Hair follicular keratinocyte (primary cell): ENCODE measurements around the gene HOXB8. TPM values are rescaled to one million over a fixed set of nuclear protein-coding genes. Genes with fewer than 3 reads are reported as not detected.

Experiments used
- total RNA-seq: library from RNA; depleted of rRNA; stranded (reverse); fragments of >200 nt; gene quantifications from 2 replicates; pipeline ENCODE4 v1.2.3, GENCODE V29; 2015

HOXB8 gene
- total RNA-seq = not detected in 2 replicates

DNA sequence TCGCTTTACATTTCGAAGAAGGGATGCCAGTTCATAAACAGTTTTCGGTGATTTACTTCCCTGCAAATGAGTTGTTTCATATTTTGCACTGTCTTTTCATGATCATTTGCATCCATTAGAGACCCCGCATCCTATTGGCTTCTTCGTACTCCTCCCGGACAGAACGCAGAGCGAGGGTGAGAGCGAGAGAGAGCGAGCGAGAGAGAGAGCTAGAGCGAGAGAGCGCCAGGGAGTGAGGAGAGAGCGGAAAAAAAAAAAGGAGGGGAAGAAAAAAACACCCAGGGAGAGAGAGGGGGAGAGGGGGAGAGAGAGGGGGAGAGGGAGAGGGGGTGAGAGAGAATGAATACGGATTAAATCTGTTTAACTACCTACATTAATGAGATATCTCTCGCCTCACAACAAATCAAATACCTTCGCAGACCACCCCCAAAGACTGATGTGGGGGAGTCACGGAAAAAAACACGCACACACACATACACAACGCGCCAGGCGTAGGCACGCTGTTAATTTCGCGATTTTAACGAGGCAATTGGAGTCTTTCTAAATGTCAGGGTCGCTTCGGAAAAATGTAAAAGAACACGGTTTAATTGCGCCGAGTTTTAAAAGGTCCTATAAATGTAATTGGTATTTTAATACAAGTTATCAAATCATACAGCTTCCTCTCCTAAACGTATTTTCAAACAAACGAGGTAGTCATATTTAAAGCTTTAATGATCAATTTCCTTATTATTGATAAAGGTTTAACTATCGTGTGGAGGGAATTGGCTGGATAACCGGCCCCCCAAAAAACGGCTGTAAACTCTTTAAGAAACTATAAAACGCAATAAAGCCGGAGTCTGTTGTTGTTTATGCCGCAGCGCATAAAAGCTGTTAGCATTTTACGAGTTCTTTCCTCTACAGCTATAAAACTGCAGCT lies at the start of gene HOXB8:
Gene HOXB8 (minus strand): TSS at position 246 of the 916 bp plus-strand sequence. CDS start 588 bp downstream, outside the sequence.

DNA sequence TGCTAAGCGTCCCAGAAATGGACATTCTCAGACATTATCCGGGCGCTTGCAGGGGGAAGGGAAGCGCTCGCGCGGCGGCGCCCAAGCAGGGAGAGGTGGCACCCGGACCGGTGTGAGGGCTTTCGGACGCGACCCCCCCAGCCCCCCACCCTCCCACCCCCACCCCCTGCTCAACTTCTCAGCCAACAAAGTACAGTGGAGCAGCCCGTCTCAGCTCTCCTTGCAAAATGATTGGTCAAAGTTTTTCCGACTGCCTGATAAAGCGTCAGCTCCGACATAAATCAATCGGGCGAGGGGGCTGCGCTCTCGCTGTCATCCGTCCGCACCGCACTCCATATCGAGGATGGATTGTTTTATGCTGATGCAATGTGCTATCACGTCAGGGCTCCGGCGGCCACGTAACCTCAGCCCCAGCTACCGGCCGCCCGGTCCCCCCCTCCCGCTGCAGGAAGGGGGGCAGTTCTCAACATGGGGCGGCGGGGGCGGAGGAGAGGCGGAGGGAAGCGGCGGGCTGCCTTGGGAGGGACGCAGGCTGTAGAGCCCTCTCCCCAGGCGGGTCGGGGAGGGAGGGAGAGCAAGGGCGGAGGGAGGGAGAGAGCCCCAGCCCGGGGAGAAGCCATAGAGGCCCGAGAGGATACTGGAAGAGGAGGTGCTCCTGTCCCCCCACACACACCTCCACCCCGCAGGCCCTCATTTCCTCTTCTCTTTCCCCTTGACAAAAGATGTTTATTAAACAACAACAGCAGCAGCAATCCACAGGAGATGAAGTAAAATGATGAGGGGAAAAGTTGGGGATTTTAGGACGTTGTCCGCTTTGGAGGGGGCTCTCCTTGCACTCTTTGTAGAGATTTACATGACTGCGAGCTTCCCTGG lies 11.4 kb upstream of the HOXB8 start, which contains the start of gene HOXB9:
Gene HOXB9 (minus strand): TSS at position 114 of the 873 bp plus-strand sequence. CDS start 89 bp downstream, at position 25.

DNA sequence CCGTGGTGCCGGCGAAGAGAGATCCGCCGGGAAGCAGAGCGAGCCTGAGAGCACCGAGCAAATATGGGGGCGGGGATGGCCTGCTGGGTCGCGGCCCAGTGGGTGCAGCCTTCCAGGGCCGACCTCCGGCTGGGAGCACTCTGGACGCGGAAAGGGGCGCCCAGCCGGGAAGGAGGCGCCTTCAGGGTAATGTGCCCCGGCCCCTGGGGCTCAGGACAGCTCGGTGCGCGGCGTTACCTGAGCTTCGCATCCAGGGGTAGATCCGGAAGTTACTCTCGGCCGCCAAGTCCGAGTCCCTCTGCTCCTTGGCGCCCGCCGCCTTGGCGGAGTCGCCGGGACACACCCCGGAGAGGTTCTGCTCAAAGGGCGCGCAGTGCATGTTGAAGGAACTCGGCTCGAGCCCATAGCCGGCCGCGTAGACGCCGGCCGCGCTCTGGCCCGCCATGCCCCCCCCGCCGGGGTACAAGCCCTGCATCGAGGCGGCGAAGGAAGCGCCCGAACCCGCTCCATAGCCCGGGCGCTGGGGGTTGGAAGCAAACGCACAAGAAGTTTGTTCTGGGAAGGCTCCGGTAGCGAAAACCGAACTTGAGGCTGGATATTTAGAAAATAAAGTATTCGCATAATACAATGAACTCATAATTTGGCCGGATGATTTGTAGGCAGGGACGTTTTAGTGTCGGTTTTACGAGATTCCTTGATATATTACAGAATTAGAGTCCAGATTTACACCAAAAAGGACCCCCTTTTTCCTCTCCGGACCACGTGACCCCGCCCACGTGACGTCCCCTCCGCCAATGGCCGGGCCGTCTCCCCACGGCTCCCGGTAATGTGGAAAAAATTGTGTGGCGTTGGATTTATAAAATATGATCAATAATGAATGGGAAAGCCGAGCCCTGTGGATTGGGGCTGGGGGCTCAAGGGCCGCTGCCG lies 4.5 kb downstream of the HOXB8 start, which contains the start of gene HOXB7:
Gene HOXB7 (minus strand): TSS at position 736 of the 930 bp plus-strand sequence. CDS start 99 bp downstream, at position 637.

DNA sequence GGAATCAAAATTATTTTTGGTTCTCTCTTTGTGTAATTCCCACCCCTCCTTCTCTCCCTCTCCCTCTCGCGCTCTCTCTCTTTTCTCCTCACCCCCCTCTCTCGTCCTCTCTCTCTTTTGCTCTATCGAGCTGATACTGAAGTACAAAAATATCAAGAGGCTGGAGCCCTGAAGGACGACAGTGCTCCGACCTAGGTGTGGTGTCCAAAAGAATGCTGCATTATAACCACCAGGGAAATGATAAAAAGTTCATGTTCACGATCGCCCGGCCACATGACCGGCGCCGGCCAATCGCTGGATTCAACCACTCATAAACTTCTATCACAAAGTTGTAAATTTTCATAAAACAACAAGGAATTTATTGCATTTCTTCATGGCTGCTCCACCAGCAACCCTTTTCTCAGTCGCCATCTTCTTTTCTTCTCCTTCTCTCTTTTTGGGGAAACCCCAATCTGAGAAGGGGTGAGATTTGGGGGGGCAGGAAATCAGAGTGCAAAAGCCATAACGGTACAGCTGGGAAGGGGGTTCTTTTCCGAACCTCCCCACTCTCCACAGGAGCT lies 10.2 kb downstream of the HOXB8 start, which contains the start of gene HOXB6:
Gene HOXB6 (minus strand): TSS at position 217 of the 560 bp plus-strand sequence. CDS start 6,836 bp downstream, outside the sequence.

DNA sequence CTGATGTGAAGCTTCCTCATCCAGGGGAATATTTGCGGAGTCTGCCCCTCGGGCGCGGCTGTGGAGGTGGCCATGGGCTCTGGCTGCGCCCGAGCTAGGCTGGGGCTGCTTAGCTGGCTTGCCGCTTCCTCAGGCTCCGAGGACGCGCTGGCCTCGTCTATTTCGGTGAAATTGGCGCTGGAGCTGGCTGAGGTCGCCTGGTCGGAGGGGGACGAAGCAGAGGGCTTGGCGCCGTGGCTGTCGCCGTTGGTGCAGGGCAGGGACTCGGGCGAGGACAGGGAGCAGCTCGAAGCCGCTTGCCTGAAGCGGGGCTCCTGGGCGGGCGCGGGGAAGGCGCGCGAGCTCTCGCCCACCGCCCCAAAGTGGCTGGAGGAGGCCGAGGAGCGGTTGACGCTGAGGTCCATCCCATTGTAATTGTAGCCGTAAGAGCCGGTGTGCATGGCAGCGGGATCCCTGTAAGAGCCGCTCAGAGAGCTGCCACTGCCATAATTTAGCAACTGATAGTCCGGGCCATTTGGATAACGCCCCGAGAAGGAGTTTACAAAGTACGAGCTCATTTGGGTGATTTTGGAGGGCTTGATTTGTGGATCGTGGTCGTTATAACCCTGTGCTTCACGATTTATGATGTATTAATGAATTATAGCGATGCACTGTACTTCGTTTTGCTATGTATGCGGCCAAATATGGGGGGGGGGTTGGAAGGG lies 21.8 kb downstream of the HOXB8 start, which contains the start of gene HOXB5:
Gene HOXB5 (minus strand): TSS at position 654 of the 704 bp plus-strand sequence. CDS start 97 bp downstream, at position 557.

DNA sequence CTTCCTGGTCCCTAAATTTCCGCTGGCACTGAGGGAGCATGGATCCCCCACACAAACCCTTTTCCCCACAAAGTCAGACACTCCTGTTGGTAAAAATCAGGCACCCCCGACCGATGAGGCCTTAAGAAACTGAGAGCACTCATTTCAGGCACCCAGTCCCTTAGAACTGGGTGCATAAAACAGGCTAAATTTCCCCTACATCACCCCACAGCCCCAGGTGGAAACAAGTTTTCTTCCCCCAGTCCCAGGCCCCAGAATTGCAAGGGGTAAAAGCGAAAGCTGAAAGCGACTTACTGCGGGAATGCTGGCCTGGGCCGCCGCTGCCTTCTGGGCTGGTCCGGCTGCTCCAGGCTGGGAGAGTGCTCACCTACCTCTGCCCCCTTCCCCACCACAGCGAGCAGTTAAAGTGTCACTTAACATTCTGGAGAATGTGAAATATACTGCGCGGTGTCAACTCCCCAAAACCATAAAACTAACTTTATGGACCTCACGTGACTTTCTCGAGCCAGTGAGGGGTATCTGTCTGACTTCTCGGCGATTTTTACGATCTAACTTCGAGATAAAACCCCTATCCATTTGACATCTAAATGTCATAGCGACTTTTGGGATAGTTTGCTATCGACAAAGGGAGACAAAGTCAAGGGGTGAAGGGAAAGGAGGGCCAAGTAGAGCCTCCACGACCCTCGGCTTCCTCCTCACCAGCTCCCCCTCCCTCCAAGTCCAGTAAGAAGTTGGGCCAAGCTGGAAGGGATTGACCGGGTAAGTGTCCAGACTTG lies 25.1 kb downstream of the HOXB8 start, which contains the start of gene HOXB3:
Gene HOXB3 (minus strand): TSS at position 411 of the 776 bp plus-strand sequence. CDS start 37,767 bp downstream, outside the sequence.

DNA sequence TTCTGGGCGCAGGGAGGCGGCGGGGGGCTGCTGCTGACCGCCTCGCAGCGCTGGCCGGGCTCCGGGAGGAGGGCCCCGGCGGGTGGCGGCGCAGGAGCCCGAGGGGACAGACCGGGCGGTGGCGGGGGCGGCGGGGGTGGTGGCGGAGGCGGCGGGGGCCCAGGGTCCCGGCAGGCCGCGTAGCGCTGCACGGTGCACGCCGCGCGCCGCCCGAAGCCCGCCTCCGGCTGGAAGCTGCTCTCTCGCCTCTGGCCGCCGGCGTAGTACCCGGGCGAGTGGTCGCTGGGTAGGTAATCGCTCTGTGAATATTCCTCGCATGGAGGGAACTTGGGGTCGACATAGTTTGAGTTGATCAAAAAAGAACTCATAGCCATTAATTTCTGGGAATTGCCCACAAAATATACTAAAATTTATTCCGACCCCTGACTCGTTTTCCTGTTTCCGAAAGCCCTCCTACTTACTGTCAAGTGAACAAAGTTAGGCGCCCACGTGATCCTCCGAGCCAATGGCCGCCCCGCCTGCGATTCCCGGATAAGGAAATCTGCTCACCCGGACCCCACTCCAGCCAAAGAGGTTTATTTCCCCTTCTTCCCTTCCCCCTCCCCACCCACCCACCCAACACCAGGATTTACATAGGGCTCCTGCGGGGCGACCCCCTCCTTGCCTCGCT lies 37.0 kb downstream of the HOXB8 start, which contains the start of gene HOXB4:
Gene HOXB4 (minus strand): TSS at position 405 of the 670 bp plus-strand sequence. CDS start 31 bp downstream, at position 374.

Other genes starting within 250 kb of the HOXB8 start
- not detected in 2 replicates for gene SKAP1, start 185.1 kb downstream of the HOXB8 start, total RNA-seq
- gene HOXB1, start 84.3 kb downstream of the HOXB8 start, total RNA-seq = not detected in 2 replicates
- gene HOXB2, start 70.2 kb downstream of the HOXB8 start, total RNA-seq = 0.46 and 0.86 TPM in 2 replicates
- gene HOXB4, start 36.9 kb downstream of the HOXB8 start, total RNA-seq = not detected in 2 replicates
- gene HOXB3, start 25.1 kb downstream of the HOXB8 start, total RNA-seq = 0.84 TPM in 1 of 2 replicates, not detected in the other
- not detected in 2 replicates for gene HOXB5, start 21.5 kb downstream of the HOXB8 start, total RNA-seq
- gene HOXB6, start 10.3 kb downstream of the HOXB8 start, total RNA-seq = 0.08 TPM in 1 of 2 replicates, not detected in the other
- 0.16 TPM in 1 of 2 replicates, not detected in the other for gene HOXB7, start 4.3 kb downstream of the HOXB8 start, total RNA-seq
- gene HOXB9, start 11.1 kb upstream of the HOXB8 start, total RNA-seq = not detected in 2 replicates
- gene PRAC1, start 107.2 kb upstream of the HOXB8 start, total RNA-seq = not detected in 2 replicates
- gene PRAC2, start 107.9 kb upstream of the HOXB8 start, total RNA-seq = not detected in 2 replicates
- not detected in 2 replicates for gene HOXB13, start 113.5 kb upstream of the HOXB8 start, total RNA-seq
- not detected in 2 replicates for gene TTLL6, start 201.9 kb upstream of the HOXB8 start, total RNA-seq
- 27.6 and 32.7 TPM in 2 replicates for gene CALCOCO2, start 215.7 kb upstream of the HOXB8 start, total RNA-seq